Erythroblast (primary cell): ENCODE measurements around the gene BICD2.

ENCODE experiments used
- GATA1 ChIP-seq: IDR thresholded peaks from 2 replicates; pipeline ENCODE4 v1.6.1; 2011; ENCODE audit warnings: low read depth, mild to moderate bottlenecking, control low read depth, low read length, moderate library complexity
- POLR2A ChIP-seq: IDR thresholded peaks from 2 replicates; pipeline ENCODE4 v1.6.1; 2011; ENCODE audit warnings: mild to moderate bottlenecking, low read length

- TF ChIP-seq POLR2A, result no peak
- TF ChIP-seq GATA1, result no peak
Measured at GRCh38 chr9:92786298-92786697, 21.7 kb upstream of the BICD2 start.
